Breast epithelium (tissue), 4 donors: ENCODE results near the gene CRLF1. TPM values are rescaled to one million over a fixed set of nuclear protein-coding genes. Genes with fewer than 3 reads are reported as not detected.
A peak's percentile ranks its signal among the peaks of the same experiment; 100 is the strongest.

Experiments
- DNase-seq, 2 donors: peaks; one replicate each; pipeline ENCODE4 v3.0.0-alpha.2; 2019; ENCODE audit warnings: low spot score in 2 of 2
- H3K27ac ChIP-seq, 2 donors: fragments of 200-600 bp; sonication (generic) in 1 of 2; one replicate each; pipeline ENCODE4 v1.5.1; 2016 to 2019; ENCODE audit warnings: mild to moderate bottlenecking in 1 of 2
- H3K27me3 ChIP-seq, 2 donors: fragments of 200-600 bp; sonication (generic) in 1 of 2; one replicate each; pipeline versions ENCODE4 v1.5.1 to v1.6.0; 2017 to 2019; ENCODE audit warnings: control low read depth in 1 of 2, mild to moderate bottlenecking in 1 of 2
- H3K36me3 ChIP-seq: fragments of 200-600 bp; one replicate; pipeline ENCODE4 v1.5.1; 2019
- H3K4me1 ChIP-seq, 2 donors: fragments of 200-600 bp; sonication (generic); one replicate each; pipeline ENCODE4 v1.5.1; 2016 to 2019; ENCODE audit warnings: control low read depth in 1 of 2
- H3K4me3 ChIP-seq, 3 donors: fragments of 200-600 bp; sonication (generic); 1 replicate in 2 of 3; 2 replicates in 1 of 3; pipeline ENCODE4 v1.5.1; 2016 to 2019; ENCODE audit warnings: mild to moderate bottlenecking in 3 of 3, moderate library complexity in 2 of 3
- H3K9me3 ChIP-seq, 2 donors: fragments of 200-600 bp; sonication (generic) in 1 of 2; one replicate each; pipeline ENCODE4 v1.5.1; 2016 to 2019; ENCODE audit warnings: control low read depth in 1 of 2
- POLR2A ChIP-seq: fragments of 450-650 bp; IDR thresholded peaks from one replicate; pipeline ENCODE4 v1.6.1; 2016; ENCODE audit warnings: antibody characterized with exemption, mild to moderate bottlenecking, moderate library complexity
- POLR2AphosphoS5 ChIP-seq, 3 donors: sonication (generic); formaldehyde crosslinking; IDR thresholded peaks; one replicate each; pipeline ENCODE4 v1.6.1; 2017; ENCODE audit warnings: antibody characterized with exemption in 3 of 3
- intact Hi-C: fragments of 100-400 bp; cut with DNase I; formaldehyde crosslinking; loops from one replicate; pipeline ENCODE4 v1.15.1; 2023; ENCODE audit warnings: low total_unique reads
- total RNA-seq, 3 donors: library from RNA; depleted of rRNA; stranded (reverse); fragments of >200 nt; gene quantifications; one replicate each; pipeline ENCODE4 v1.1.0, GENCODE V29; 2016
- TF ChIP-seq, protein P1 (sequence below), 3 donors: fragments of 450-650 bp; IDR thresholded peaks; one replicate each; pipeline ENCODE4 v1.5.1; 2016 to 2017; ENCODE audit warnings: antibody characterized with exemption in 3 of 3, mild to moderate bottlenecking in 3 of 3, moderate library complexity in 3 of 3

CRLF1 gene
- total RNA-seq, 3 donors from 2014 or later: 5.6 to 68.6 (median 21.0) TPM

DNA sequence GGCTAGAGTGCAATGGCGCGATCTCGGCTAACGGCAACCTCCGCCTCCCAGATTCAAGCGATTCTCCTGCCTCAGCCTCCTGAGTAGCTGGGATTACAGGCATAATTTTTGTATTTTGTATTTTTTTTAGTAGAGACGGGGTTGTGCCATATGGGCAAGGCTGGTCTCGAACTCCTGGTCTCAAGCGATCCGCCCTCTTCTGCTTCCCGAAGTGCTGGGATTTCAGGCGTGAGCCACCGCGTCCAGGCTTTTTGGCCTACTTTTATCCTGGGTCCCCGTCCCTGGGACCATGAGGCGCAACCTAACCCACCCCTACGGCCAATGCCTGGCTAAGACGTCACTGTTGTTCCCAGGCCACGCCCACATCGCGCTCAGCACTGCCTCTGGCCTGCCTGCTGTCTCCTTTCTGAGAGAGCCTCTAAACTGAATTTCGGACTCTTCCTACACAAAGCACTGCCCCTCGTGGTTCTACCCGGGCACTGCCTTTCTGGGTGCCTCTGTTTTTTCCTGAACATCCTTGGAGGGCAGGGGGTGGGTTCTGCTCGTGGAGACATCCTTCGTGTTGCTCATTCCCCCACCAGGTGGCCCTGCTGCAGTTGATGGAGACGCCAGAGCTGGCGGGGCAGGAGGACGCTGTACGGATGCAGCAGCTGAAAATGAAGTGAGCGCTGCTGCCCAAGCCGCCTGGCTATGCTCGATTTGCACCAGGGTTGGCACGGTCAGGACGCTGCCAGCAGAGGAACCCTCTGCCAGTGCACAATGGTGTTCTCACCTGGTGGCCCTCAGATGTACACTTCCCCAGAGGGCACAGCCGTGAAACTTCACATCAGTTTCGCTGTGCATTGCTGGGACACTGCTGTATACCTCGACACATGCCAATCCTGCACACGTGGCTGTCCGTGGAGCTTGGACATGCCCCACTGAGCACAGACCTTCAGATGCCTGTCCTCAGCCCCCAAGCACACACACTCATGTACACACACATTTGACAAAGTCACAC is 16.0 kb downstream of the CRLF1 start:
- TF ChIP-seq POLR2AphosphoS5 (IDR thresholded peaks at IDR 0.05): no peak
- TF ChIP-seq POLR2A: no peak
- TF ChIP-seq, protein P1, sequence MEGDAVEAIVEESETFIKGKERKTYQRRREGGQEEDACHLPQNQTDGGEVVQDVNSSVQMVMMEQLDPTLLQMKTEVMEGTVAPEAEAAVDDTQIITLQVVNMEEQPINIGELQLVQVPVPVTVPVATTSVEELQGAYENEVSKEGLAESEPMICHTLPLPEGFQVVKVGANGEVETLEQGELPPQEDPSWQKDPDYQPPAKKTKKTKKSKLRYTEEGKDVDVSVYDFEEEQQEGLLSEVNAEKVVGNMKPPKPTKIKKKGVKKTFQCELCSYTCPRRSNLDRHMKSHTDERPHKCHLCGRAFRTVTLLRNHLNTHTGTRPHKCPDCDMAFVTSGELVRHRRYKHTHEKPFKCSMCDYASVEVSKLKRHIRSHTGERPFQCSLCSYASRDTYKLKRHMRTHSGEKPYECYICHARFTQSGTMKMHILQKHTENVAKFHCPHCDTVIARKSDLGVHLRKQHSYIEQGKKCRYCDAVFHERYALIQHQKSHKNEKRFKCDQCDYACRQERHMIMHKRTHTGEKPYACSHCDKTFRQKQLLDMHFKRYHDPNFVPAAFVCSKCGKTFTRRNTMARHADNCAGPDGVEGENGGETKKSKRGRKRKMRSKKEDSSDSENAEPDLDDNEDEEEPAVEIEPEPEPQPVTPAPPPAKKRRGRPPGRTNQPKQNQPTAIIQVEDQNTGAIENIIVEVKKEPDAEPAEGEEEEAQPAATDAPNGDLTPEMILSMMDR (IDR thresholded peaks at IDR 0.05): peak; percentile 18 to 61 (median 24)

DNA sequence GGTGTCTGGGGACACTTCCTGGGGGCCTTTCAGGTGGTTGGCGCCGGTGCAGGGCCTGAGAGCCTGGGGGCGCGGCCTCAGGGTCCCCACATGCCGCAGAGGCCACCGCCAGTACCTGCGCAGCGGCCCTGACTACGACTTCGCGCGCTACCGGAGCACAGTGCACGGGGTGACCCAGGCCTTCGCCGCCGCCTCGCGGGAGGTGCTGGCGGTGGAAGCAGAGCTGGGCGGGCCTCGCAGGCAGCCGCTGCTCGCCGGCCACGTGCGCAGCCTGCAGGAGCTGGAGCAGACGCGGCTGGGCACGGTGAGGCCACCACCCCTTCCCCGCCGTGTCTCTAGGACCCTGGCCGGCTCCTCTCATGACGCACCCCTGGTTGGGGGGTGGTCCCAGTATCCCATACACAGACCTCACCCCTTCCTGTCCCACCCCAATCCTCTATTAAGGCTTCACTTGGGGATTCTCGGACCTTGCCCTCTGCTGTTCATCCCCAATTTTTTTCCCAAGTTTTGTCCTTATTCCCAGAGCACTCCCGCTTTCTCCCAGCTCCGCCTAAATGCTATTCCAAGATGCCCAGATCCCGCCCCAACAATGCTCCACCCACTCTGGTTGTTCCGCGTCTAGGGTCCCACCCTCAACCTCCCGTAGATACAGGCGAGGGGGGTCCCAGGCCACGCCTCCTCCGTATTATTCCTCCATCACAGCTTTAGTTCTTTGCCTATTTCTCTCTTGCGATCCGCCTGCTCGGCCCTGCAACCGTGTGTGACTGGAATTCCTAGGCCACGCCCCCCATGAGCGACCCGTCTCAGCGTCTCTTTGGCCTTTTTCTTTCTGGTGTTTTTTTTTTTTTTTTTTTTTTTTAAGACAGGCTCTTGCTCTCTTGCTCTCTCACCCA is 17.0 kb downstream of the CRLF1 start:
- H3K27ac ChIP-seq: peak overlapping the region; percentile 72 to 92
- H3K4me1 ChIP-seq: peaks cover 2 to 17% of the 10 kb centered on the region in 2 donors
- H3K36me3 ChIP-seq: no peaks in the 10 kb centered on the region
- H3K27me3 ChIP-seq: no peaks in the 10 kb centered on the region
- TF ChIP-seq, protein P1 (IDR thresholded peaks at IDR 0.05): peak in 1 of 3 donors; percentile 41
- peak in 1 of 3 donors; percentile 24 for TF ChIP-seq POLR2AphosphoS5 (IDR thresholded peaks at IDR 0.05)
- no peak for TF ChIP-seq POLR2A
- no peaks in the 10 kb centered on the region for H3K9me3 ChIP-seq
- H3K4me3 ChIP-seq: peak overlapping the region; percentile 64 to 93 (median 87)
- intact Hi-C loops: loop anchor here (10.0 kb wide), 1 partner anchor 275 kb away; no protein-coding TSS in a partner anchor
- peak; percentile 61 to 70 for DNase-seq

More for the DNA sequence above, 16.0 kb downstream of the CRLF1 start:
- DNase-seq: peak in 1 of 2 donors; percentile 82
- H3K9me3 ChIP-seq: no peaks in the 10 kb centered on the region
- no peaks in the 10 kb centered on the region for H3K36me3 ChIP-seq
- H3K4me3 ChIP-seq: peak overlapping the region in 2 of 3 donors; percentile 87 to 93
- H3K27ac ChIP-seq: peak overlapping the region; percentile 58 to 92
- intact Hi-C loops: loop anchor here (10.0 kb wide), 1 partner anchor 274 kb away; no protein-coding TSS in a partner anchor
- H3K4me1 ChIP-seq: peaks cover 8 to 19% of the 10 kb centered on the region in 2 donors
- H3K27me3 ChIP-seq: no peaks in the 10 kb centered on the region

DNA sequence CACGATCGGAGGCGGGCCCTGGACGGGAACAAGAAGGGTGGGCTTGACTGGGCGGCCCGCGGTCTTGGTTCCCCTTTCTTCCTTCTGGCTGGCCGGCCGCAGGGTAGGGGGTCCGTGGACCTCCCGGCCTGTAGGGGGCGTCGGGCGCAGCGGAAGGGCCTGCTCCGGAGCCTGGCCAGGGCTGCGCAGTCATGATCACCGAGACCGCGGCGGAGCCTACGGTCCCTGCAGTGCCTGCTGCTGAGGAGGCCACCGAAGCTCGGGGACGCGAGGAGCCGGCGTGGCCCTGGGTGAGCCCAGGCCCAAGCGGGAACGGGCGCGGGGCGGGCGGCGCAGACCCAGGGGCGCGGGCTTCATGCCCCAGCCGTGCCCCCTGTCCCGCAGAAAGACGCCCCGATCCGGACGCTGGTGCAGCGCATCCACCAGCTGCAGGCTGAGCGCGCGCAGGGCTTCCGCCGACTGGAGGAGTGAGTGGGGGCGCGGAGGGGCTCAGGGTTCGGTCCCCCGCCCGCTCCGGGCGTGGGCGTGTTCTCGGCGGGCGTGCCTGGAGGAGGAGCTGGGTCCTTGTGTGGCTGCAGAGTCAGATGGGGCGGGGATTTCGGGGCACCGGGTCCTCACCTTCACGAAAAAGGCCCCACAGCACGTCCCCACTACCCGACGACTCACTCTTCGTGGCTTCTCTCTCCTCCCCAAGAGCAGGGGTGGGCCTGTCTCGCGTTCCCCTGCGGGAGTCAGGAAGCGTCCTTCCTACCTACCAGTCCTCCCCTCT is 17.8 kb downstream of the CRLF1 start, which contains the start of gene REX1BD:
Gene REX1BD (plus strand): TSS at position 188 of the 769 bp plus-strand sequence. CDS start 4 bp downstream, at position 192.
- peak; percentile 59 to 73 for DNase-seq
- peak within 1 kb of the TSS; percentile 64 to 93 (median 87) for H3K4me3 ChIP-seq
- H3K27me3 ChIP-seq: no peaks in the 10 kb centered on the region
- no peak for TF ChIP-seq POLR2A
- peak; percentile 40 to 51 (median 40) for TF ChIP-seq POLR2AphosphoS5 (IDR thresholded peaks at IDR 0.05)
- TF ChIP-seq, protein P1 (IDR thresholded peaks at IDR 0.05): peak; percentile 71 to 75 (median 72)
- no peaks in the 10 kb centered on the region for H3K9me3 ChIP-seq
- peak within 1 kb of the TSS; percentile 72 to 92 for H3K27ac ChIP-seq
- peaks cover 0 to 13% of the 10 kb centered on the region in 2 donors for H3K4me1 ChIP-seq
- intact Hi-C loops: no loop called here
- H3K36me3 ChIP-seq: no peaks in the 10 kb centered on the region

DNA sequence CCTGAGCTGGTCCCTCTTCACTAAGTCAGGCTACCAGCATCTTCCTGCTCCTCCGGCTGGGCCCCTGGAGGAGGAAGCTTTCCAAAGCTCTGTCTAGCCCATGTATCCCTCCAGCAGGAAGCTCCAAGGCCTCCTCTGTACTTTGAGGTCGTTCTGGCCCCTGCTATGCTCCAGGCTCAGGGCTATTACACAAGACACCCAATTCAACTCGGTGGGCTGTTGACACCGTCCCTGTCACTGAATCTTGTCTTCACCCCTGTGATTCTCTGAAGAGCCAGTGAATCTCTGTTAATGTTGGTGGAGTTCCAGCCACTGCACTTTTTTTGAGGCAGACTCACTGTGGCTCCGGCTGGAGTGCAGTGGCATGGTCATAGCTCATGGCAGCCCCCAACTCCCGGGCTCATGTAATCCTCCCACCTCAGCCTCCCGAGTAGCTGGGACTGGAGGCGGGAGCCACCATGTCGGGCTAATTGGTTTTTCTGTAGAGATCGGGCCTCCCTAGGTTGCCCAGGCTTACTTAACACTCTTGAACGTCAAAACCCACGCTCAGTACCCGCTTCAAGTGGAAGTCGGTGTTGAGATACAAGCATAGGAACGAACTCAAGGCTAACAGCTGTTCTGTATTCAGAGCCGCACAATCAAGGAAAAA is 18.5 kb downstream of the CRLF1 start:
- Histone ChIP-seq H3K9me3 (no peaks in the 10 kb centered on the region), H3K4me1 (peaks cover 0 to 12% of the 10 kb centered on the region in 2 donors), H3K27me3 (no peaks in the 10 kb centered on the region), H3K27ac (peak overlapping the region; percentile 72 to 92), H3K4me3 (peak overlapping the region; percentile 64 to 93 (median 87)), H3K36me3 (no peaks in the 10 kb centered on the region)
- DNase-seq: no peak
- TF ChIP-seq POLR2AphosphoS5 (IDR thresholded peaks at IDR 0.05): no peak
- TF ChIP-seq, protein P1 (IDR thresholded peaks at IDR 0.05): no peak
- intact Hi-C loops: no loop called here
